ENCODE results near the gene CCT3.

- no peak for TF ChIP-seq EP300 (IDR thresholded peaks at IDR 0.05)
- no peak for TF ChIP-seq CTCF (IDR thresholded peaks at IDR 0.05)
- TF ChIP-seq POLR2A (IDR thresholded peaks at IDR 0.05) = no peak
Observed at GRCh38 chr1:156366378-156367166, 28.5 kb upstream of the CCT3 start.

Measured in tibial nerve (tissue), 4 donors.